ENCODE results near the gene MPO. TPM values are rescaled to one million over a fixed set of nuclear protein-coding genes. Genes with fewer than 3 reads are reported as not detected.
A peak's percentile ranks its signal among the peaks of the same experiment; 100 is the strongest.

MPO gene
- total RNA-seq, 3 donors from 2014 or later, result not detected

DNA sequence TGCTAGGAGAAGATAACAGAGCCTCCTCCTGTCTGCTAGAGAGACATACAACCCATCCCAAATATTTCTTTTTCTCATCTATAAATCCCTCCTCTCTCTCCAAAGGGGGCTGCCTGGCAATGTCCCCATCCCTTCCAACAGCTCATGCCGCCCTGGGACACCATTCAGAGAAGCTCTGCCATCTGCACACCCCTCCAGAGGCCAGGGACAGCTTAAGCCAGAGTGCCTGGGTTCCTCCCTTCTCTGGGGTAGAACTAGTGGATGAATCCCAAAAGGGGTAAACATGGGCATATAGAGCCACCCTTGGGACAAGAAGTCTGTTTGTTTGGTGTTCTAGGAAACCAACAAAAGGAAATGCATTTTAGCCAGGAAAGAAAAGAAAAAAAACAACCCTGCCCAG lies 44.9 kb downstream of the MPO start:
- DNase-seq (no peak), ATAC-seq (no peak)
- Mint-ChIP-seq H3K4me1 (ENCODE audit: low read depth) (no peaks in the 10 kb centered on the region), H3K27me3 (ENCODE audit: low read depth) (peaks cover 29% of the 10 kb centered on the region), H3K9me3 (no peaks in the 10 kb centered on the region), H3K36me3 (ENCODE audit: insufficient read depth) (no peaks in the 10 kb centered on the region), H3K4me3 (no peak overlapping the region)

DNA sequence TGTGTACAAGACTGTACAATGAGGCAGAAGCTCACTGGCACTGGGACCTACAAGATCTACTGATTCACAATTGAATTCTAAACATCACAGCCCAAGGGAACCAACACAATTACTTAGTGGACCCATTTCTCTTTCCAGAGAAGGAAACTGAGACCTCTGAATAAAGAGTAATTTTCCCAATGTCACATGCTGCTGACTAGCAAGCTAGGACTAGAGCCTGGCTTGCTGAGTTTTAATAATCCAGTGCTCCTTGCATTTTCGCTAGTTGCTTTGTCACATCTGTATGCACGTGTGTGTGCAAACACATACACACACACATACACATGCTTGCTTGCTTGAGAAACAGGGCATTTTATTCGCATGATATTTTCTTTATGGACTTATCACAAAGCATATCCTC lies 46.2 kb downstream of the MPO start:
- no peaks in the 10 kb centered on the region for H3K4me1 Mint-ChIP-seq (ENCODE audit: low read depth)
- ATAC-seq, result no peak
- no peaks in the 10 kb centered on the region for H3K9me3 Mint-ChIP-seq
- H3K27me3 Mint-ChIP-seq (ENCODE audit: low read depth), result peaks cover 26% of the 10 kb centered on the region
- DNase-seq, result no peak
- H3K4me3 Mint-ChIP-seq, result no peak overlapping the region
- no peaks in the 10 kb centered on the region for H3K36me3 Mint-ChIP-seq (ENCODE audit: insufficient read depth)

DNA sequence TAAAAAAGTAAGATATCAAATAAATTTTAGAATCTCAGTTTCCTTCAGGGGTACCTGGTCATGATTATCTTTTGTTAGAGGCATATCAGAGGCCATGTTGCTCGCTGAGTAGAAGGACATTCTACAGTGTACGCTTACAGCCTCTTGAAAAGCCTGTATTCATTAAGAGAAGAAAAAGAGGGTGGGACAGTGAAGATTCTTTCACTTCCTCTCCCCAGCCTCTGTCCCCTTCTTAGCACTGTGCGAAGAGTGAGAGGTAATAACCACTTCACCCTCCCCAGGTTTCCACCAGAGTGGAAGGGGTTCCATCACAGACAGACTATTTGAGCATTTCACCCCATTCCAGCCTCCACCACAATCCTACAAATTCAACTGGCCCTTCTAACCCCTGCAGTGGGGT lies 47.2 kb downstream of the MPO start:
- DNase-seq (no peak), ATAC-seq (no peak)
- H3K27me3 Mint-ChIP-seq (ENCODE audit: low read depth), result peaks cover 18% of the 10 kb centered on the region
- no peak overlapping the region for H3K4me3 Mint-ChIP-seq
- H3K9me3 Mint-ChIP-seq, result no peaks in the 10 kb centered on the region
- no peaks in the 10 kb centered on the region for H3K4me1 Mint-ChIP-seq (ENCODE audit: low read depth)
- no peaks in the 10 kb centered on the region for H3K36me3 Mint-ChIP-seq (ENCODE audit: insufficient read depth)

DNA sequence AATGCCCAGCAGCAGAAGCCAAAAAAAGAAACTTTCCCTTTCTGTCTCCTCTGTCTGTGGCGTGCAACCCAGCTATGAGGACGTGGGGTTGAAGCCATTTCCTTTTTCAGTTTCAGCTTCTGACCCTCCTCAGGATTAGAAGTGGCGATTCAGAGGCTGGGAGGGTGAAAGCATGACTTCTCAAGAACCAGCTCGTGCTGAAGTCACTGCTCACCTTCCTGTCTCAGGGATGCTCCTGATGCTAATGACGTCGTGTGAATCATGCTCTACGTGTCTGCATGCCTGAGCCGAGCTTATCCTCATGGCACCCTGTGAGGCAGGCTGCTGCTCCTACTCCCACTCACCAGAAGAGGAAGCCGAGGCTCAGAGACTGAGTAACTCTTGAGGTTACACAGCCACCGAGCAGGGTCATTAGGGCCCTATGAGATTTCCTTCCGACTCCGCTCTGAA lies 48.0 kb downstream of the MPO start:
- Mint-ChIP-seq H3K27me3 (ENCODE audit: low read depth) (peaks cover 23% of the 10 kb centered on the region), H3K4me1 (ENCODE audit: low read depth) (no peaks in the 10 kb centered on the region), H3K4me3 (no peak overlapping the region), H3K36me3 (ENCODE audit: insufficient read depth) (no peaks in the 10 kb centered on the region), H3K9me3 (no peaks in the 10 kb centered on the region)
- DNase-seq, result no peak
- peak; percentile 75 to 77 for ATAC-seq

DNA sequence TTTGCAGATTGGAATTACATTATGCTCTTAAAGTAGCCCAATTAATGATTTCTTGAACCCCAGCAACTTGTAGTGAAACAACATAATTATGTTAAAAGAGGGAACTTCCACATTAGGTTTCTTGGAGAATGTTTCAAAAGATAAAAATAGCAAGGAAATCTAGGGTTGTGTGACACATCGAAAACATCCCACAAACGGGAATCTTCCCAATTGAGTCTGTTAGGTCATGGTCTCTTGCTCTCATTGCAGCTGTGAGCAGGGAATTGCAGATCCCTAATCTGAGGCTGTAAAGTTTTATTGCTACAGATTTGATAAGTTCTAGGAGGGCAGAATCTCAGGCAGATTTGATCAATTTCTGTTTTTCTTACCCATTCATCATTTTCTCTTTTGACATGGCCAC lies 49.1 kb downstream of the MPO start:
- Mint-ChIP-seq H3K9me3 (no peaks in the 10 kb centered on the region), H3K36me3 (ENCODE audit: insufficient read depth) (no peaks in the 10 kb centered on the region), H3K4me3 (no peak overlapping the region), H3K27me3 (ENCODE audit: low read depth) (peaks cover 18% of the 10 kb centered on the region), H3K4me1 (ENCODE audit: low read depth) (no peaks in the 10 kb centered on the region)
- DNase-seq (no peak), ATAC-seq (no peak)

DNA sequence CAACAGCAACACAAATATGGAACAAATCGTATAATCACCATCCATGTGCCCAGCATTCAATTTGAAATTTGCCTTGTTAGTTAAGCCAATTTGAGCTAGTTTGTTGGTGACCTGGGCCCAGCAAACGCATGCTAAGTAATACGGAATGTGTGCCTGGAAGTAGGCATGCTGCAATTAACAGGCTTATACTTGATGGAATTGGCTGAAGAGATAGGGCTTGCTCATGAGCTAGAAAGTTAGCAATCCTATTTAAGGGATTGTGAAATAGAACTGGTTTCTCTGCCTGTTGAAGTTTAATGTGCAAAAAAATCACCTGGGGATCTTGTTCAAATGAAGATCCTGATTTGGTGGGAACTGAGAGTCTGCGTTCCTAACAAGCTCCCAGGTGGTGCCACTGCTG lies 50.9 kb downstream of the MPO start:
- no peaks in the 10 kb centered on the region for H3K36me3 Mint-ChIP-seq (ENCODE audit: insufficient read depth)
- DNase-seq (no peak), ATAC-seq (no peak)
- H3K27me3 Mint-ChIP-seq (ENCODE audit: low read depth), result peaks cover 15% of the 10 kb centered on the region
- H3K4me1 Mint-ChIP-seq (ENCODE audit: low read depth), result no peaks in the 10 kb centered on the region
- no peak overlapping the region for H3K4me3 Mint-ChIP-seq
- H3K9me3 Mint-ChIP-seq, result no peaks in the 10 kb centered on the region

DNA sequence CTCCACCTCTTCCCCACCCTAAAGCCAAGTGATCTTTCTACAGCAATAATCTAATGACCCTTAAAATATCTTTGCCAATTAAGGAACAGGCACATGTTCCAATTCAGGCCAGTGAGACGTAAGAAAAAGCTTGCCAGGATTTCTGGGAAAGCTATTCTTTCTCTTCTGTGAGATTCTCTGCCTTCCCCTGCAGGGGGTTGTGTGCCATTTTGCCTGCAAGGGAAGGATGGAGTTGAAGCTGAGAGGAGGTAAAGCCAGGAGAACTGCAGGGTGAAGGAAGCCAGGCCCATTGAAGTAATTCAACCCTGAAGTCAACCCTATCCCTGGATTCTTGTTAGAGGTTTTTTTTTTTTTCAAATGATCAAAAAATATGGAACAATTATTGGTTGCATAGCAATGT lies 51.4 kb downstream of the MPO start:
- Mint-ChIP-seq H3K4me1 (ENCODE audit: low read depth) (peaks cover 2% of the 10 kb centered on the region), H3K9me3 (no peaks in the 10 kb centered on the region), H3K4me3 (no peak overlapping the region), H3K36me3 (ENCODE audit: insufficient read depth) (no peaks in the 10 kb centered on the region), H3K27me3 (ENCODE audit: low read depth) (peaks cover 15% of the 10 kb centered on the region)
- no peak for DNase-seq
- ATAC-seq, result no peak

DNA sequence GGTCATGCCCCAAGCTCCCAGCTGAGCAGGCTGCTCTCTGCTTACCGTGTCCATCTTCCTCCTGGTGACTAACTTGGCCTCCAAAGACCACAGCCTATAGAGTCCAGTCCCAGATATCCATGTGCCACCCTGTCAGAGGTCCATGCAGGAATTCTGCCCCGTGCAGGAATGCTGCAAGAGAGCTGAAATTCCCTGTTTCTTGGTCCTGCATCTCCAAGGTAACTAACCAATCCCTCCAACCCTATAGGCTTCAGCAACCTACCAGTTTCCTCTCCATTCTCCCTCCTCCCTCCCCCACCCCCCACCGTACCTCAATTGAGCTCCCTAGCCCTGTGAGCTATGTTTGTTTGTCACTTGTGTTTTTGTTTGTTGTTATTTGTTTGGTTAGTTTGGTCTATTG lies 52.1 kb downstream of the MPO start:
- DNase-seq, result no peak
- no peak for ATAC-seq
- Mint-ChIP-seq H3K9me3 (no peaks in the 10 kb centered on the region), H3K36me3 (ENCODE audit: insufficient read depth) (no peaks in the 10 kb centered on the region), H3K4me3 (no peak overlapping the region), H3K4me1 (ENCODE audit: low read depth) (peaks cover 5% of the 10 kb centered on the region), H3K27me3 (ENCODE audit: low read depth) (peaks cover 15% of the 10 kb centered on the region)

DNA sequence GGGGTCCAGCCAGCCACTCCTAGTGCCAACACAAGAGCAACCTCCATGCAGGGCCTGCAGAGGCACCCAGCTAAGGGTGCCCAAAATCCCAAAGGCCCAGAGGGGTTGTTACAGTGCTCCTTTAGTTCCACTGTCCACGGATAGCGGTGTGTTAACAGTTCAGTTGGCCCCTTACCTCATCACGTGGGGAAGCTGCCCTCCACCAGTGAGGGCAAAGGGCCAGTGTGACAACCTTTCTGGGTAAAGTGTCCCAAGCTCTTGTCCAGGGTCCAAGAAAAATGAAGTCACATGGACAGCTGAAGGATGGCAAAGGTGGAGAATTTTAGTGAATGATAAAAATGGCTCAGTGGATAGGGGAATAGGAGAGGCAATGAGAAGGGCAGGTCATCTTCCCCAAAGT lies 53.0 kb downstream of the MPO start:
- Mint-ChIP-seq H3K4me3 (no peak overlapping the region), H3K9me3 (no peaks in the 10 kb centered on the region), H3K36me3 (ENCODE audit: insufficient read depth) (no peaks in the 10 kb centered on the region), H3K4me1 (ENCODE audit: low read depth) (peaks cover 5% of the 10 kb centered on the region), H3K27me3 (ENCODE audit: low read depth) (peaks cover 15% of the 10 kb centered on the region)
- DNase-seq (no peak), ATAC-seq (no peak)

DNA sequence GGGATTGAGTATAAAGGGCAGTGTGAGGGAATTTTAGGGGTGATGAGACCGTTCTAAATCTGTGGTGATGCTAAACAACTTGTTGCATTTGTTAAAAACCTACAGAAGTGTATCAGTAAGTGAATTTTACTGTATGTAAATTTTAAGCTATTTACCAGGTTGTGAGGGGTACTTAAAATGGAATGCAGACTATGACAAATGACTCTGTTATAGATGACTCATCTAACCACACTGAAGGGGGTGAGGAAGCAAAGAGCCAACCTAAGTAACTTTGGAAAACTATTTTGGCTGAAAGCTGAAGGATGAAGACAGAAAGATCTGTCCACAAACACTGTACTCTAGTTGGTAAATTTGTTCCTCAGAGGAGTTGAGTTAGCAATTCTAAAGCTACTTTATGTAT lies 56.4 kb downstream of the MPO start:
- ATAC-seq (peak; percentile 56 to 72), DNase-seq (no peak)
- no peaks in the 10 kb centered on the region for H3K36me3 Mint-ChIP-seq (ENCODE audit: insufficient read depth)
- peaks cover 8% of the 10 kb centered on the region for H3K27me3 Mint-ChIP-seq (ENCODE audit: low read depth)
- no peaks in the 10 kb centered on the region for H3K9me3 Mint-ChIP-seq
- no peak overlapping the region for H3K4me3 Mint-ChIP-seq
- peaks cover 18% of the 10 kb centered on the region for H3K4me1 Mint-ChIP-seq (ENCODE audit: low read depth)

Other genes with a start within 250 kb of the MPO start
- 10 to 100 TPM; 40.3 to 43.5 (median 42.3) TPM for gene DYNLL2, start 197.5 kb downstream of the MPO start, total RNA-seq
- under 1 TPM; 0.14 to 0.33 (median 0.21) TPM for gene OR4D1, start 132.6 kb downstream of the MPO start, total RNA-seq
- gene OR4D2, start 114.0 kb downstream of the MPO start, total RNA-seq, result not detected
- gene EPX, start 88.2 kb downstream of the MPO start, total RNA-seq, result not detected
- gene MKS1, start 61.7 kb downstream of the MPO start, total RNA-seq, result 10 to 100 TPM; 17.0 to 22.0 (median 20.0) TPM
- under 1 TPM in 1 of 3 donors, not detected in 2; 0.18 TPM for gene LPO, start 42.4 kb downstream of the MPO start, total RNA-seq
- gene TSPOAP1, start 47.9 kb upstream of the MPO start, total RNA-seq, result 10 to 100 TPM; 38.6 to 49.6 (median 43.2) TPM
- 100 to 1,000 TPM; 144 to 154 (median 152) TPM for gene SUPT4H1, start 71.3 kb upstream of the MPO start, total RNA-seq
- under 1 TPM; 0.43 to 0.92 (median 0.73) TPM for gene RNF43, start 136.6 kb upstream of the MPO start, total RNA-seq
- 1 to 10 TPM; 4.4 to 5.1 (median 5.0) TPM for gene HSF5, start 207.5 kb upstream of the MPO start, total RNA-seq
- 10 to 100 TPM; 79.4 to 92.8 (median 81.8) TPM for gene MTMR4, start 233.7 kb upstream of the MPO start, total RNA-seq

All from activated T-cell treated with anti-CD3 and anti-CD28 coated beads, Interleukin-2, amount 50 U/mL, for 4 hours (primary cell).